ENCODE data around the gene PEX10. TPM values are rescaled to one million over a fixed set of nuclear protein-coding genes. Genes with fewer than 3 reads are reported as not detected.

Gene PEX10
- total RNA-seq, 2 donors from 2014 or later: 38.3 to 49.9 TPM

DNA sequence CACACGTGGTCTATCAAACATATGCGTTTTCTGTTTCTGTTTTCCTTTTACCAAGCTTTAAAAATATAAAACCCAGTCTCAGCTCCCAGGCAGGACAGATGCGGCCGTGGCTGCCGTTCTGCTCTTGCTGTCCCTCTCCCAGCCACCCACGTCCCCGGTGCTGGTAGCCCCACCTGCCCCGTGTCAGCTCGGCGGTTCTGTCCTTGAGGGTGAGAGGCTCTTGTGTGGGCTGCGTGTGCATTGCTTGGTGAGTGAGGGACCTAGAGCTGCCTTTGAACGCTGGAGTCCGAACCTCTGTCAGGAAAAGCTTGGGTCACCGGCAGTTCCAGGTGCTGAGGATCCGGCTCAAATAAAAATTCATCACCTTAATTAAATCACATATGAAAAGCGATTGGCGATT is 16.3 kb downstream of the PEX10 start:
- intact Hi-C loops (cut with DNase I): no loop called here
- Histone ChIP-seq H3K9me3 (no peaks in the 10 kb centered on the region), H3K27me3 (replicated peaks; ENCODE audit: insufficient read depth) (no peaks in the 10 kb centered on the region), H3K4me1 (replicated peaks) (peaks cover 19% of the 10 kb centered on the region), H3K36me3 (peaks cover 0 to 7% of the 10 kb centered on the region in 2 donors), H3K4me3 (no peak overlapping the region), H3K27ac (no peak overlapping the region)
- no peak for DNase-seq (ENCODE audit: low spot score)
- 82% methylated on average over 16 of the region's 17 CpGs for WGBS
- TF ChIP-seq CTCF (IDR thresholded peaks at IDR 0.05) (no peak), POLR2A (IDR thresholded peaks at IDR 0.05) (no peak)

DNA sequence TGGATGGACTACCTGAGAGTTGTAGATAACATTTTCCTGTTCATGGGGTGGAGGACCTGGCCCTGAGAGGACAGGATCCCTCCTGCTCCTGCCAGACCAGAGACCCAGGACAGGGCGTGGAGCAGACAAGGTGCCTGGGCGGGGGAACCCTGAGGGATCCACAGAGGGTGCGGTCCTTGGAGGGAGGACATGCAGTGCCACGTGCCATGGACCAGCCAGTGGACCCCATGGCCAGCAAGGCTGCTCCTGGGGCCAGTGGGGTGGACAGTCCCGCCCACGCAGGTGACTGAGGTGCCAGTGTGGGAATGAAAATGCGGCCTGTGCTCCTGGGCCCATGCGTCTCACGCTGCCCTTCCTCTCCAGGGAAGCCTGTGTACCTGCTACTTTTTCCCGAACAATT is 17.1 kb downstream of the PEX10 start:
- WGBS: 87% methylated on average over 10 of the region's 10 CpGs
- peaks cover 27% of the 10 kb centered on the region for H3K4me1 ChIP-seq (replicated peaks)
- peaks cover 0 to 7% of the 10 kb centered on the region in 2 donors for H3K36me3 ChIP-seq
- TF ChIP-seq CTCF (IDR thresholded peaks at IDR 0.05): no peak
- no peak for TF ChIP-seq POLR2A (IDR thresholded peaks at IDR 0.05)
- TF ChIP-seq POLR2AphosphoS5 (IDR thresholded peaks at IDR 0.05): no peak
- H3K9me3 ChIP-seq: no peaks in the 10 kb centered on the region
- H3K4me3 ChIP-seq: no peak overlapping the region
- H3K27me3 ChIP-seq (replicated peaks; ENCODE audit: insufficient read depth): no peaks in the 10 kb centered on the region
- H3K27ac ChIP-seq: no peak overlapping the region
- no peak for DNase-seq (ENCODE audit: low spot score)
- intact Hi-C loops (cut with DNase I): no loop called here

DNA sequence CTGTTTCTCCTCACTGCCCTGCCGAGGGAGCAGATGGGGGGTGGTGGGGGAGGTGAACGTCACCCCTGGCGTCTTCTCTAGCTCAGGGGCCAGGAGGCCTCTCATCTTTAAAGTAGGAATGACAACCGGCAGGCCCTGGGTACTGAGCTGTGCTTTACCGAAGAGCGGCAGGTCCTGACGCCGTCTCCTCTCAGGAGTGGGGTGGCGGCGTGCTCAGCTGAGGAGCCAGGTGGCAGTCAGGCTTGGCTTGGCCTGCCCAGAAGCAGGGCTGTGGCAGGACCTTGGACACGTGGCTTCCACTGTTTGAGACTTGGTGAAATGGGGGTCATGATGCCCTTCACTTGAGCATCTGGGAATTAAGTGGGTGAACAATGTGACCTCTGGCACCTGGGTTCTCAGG is 17.6 kb downstream of the PEX10 start:
- Histone ChIP-seq H3K27ac (no peak overlapping the region), H3K36me3 (peaks cover 0 to 5% of the 10 kb centered on the region in 2 donors), H3K27me3 (replicated peaks; ENCODE audit: insufficient read depth) (no peaks in the 10 kb centered on the region), H3K4me3 (no peak overlapping the region), H3K9me3 (no peaks in the 10 kb centered on the region), H3K4me1 (replicated peaks) (peaks cover 27% of the 10 kb centered on the region)
- intact Hi-C loops (cut with DNase I): no loop called here
- no peak for DNase-seq (ENCODE audit: low spot score)
- 72% methylated on average over 11 of the region's 11 CpGs for WGBS
- TF ChIP-seq CTCF (IDR thresholded peaks at IDR 0.05) (no peak), POLR2AphosphoS5 (IDR thresholded peaks at IDR 0.05) (no peak)

- 98% methylated on average over 5 of the region's 7 CpGs for WGBS
Measured at GRCh38 chr1:2394220-2394619, 18.1 kb downstream of the PEX10 start.

More at GRCh38 chr1:2394220-2394619, 18.1 kb downstream of the PEX10 start:
- no peak for TF ChIP-seq POLR2A (IDR thresholded peaks at IDR 0.05)
- no peak for TF ChIP-seq CTCF (IDR thresholded peaks at IDR 0.05)
- no peak for TF ChIP-seq POLR2AphosphoS5 (IDR thresholded peaks at IDR 0.05)
- Histone ChIP-seq H3K4me1 (replicated peaks) (peaks cover 27% of the 10 kb centered on the region), H3K9me3 (no peaks in the 10 kb centered on the region), H3K27me3 (replicated peaks; ENCODE audit: insufficient read depth) (no peaks in the 10 kb centered on the region), H3K4me3 (no peak overlapping the region), H3K36me3 (no peaks in the 10 kb centered on the region), H3K27ac (no peak overlapping the region)
- intact Hi-C loops (cut with DNase I): no loop called here
- no peak for DNase-seq (ENCODE audit: low spot score)
